GM18951 (cell line): ENCODE results near the gene TBX15.

Experiments
- POLR2A ChIP-seq: IDR thresholded peaks from 4 replicates; pipeline ENCODE4 v1.6.1; 2011; ENCODE audit warnings: mild to moderate bottlenecking; ENCODE audit not compliant: insufficient read length, insufficient read depth; ENCODE audit errors: extremely low read depth
- in situ Hi-C: fragments of 300-500 bp; cut with MboI; formaldehyde crosslinking; loops from one replicate; pipeline ENCODE4 v1.12.0; 2022; ENCODE audit warnings: low sequenced_read_pairs, mixed read lengths, inconsistent platforms; ENCODE audit not compliant: unreplicated experiment

The TBX15 gene

GRCh38 chr1:119007339-119007669, 19.2 kb upstream of the TBX15 start:
- in situ Hi-C loops, result no loop called here
- TF ChIP-seq POLR2A, result no peak

GRCh38 chr1:119006406-119007279, 18.5 kb upstream of the TBX15 start:
- no peak for TF ChIP-seq POLR2A
- in situ Hi-C loops, result no loop called here

GRCh38 chr1:119005724-119006405, 17.7 kb upstream of the TBX15 start:
- no peak for TF ChIP-seq POLR2A
- in situ Hi-C loops, result no loop called here

GRCh38 chr1:119004781-119005180, 16.6 kb upstream of the TBX15 start:
- in situ Hi-C loops, result no loop called here
- TF ChIP-seq POLR2A, result no peak

- in situ Hi-C loops, result no loop called here
- TF ChIP-seq POLR2A, result no peak
Measured at GRCh38 chr1:119004129-119004527, 16.0 kb upstream of the TBX15 start.

- in situ Hi-C loops, result no loop called here
- TF ChIP-seq POLR2A, result no peak
Measured at GRCh38 chr1:119003413-119004128, 15.4 kb upstream of the TBX15 start.

- in situ Hi-C loops, result no loop called here
- no peak for TF ChIP-seq POLR2A
Measured at GRCh38 chr1:119002028-119002686, 14.0 kb upstream of the TBX15 start.

- in situ Hi-C loops, result no loop called here
- TF ChIP-seq POLR2A, result no peak
Measured at GRCh38 chr1:119001181-119002027, 13.3 kb upstream of the TBX15 start.

- in situ Hi-C loops, result no loop called here
- TF ChIP-seq POLR2A, result no peak
Measured at GRCh38 chr1:119000371-119001180, 12.4 kb upstream of the TBX15 start.

- TF ChIP-seq POLR2A, result no peak
- in situ Hi-C loops, result no loop called here
Measured at GRCh38 chr1:118999348-119000071, 11.4 kb upstream of the TBX15 start.

- TF ChIP-seq POLR2A, result no peak
Measured at GRCh38 chr1:118998171-118998570, 10.0 kb upstream of the TBX15 start.

More at GRCh38 chr1:118998171-118998570, 10.0 kb upstream of the TBX15 start:
- in situ Hi-C loops, result no loop called here
